A204.1 (cell line): Measurements from ENCODE around the gene DEFB124.
"Not testable (repeated sequence)": the region's sequence is repeated elsewhere in the genome, so short reads cannot be mapped to it uniquely, and the experiment has no call there.

Experiments used
- FAIRE-seq: peaks from 2 replicates; lab custom pipeline; 2012; peaks lifted over from hg19 to GRCh38; lab: Jason Lieb, UNC

The DEFB124 gene

GRCh38 chr20:31488115-31488514 lies 13.2 kb upstream of the DEFB124 start:
- FAIRE-seq = no peak

DNA sequence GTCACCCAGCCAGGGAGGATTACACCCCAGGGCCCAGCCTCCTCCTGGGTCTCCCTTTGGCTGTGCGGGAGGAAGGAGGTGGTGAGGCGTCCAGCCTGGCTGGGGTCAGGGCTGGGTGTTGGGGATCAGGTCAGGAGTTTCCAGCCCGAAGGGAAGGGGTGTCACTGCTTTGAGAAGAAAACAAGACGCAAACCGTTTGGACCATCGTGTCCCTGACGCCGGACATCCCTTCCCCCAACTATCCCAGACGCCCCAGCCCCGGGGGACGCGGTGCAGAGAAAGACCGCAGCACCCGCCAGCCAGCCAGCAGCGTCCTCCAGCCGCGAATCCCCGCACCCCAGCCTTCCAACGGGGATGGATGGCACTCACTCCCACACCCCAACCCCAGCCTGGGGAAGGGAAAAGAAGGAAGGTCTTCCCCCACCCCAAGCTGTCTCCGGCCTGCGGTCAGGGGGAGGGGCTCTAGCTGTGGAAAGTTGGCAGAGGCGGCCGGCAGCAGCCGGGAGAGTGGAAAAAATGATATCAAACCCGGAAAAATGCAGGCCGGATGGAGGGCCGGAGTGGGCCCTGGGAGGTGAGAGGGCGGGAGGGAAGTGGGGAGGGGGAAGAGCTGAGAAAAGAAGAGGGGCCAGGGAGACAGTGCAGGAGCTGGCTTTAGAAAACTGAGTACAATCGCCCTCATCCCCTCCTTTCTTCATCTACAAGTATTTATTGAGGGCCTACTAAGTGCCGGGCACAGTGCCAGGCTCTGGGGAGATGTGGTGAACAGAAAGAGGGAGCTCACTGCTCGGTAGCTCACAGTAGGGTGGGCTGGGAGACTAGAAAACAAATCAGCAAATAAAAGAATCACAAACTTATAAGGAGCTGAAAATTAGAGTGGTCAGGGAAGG lies 10.8 kb upstream of the DEFB124 start:
- FAIRE-seq = no peak

DNA sequence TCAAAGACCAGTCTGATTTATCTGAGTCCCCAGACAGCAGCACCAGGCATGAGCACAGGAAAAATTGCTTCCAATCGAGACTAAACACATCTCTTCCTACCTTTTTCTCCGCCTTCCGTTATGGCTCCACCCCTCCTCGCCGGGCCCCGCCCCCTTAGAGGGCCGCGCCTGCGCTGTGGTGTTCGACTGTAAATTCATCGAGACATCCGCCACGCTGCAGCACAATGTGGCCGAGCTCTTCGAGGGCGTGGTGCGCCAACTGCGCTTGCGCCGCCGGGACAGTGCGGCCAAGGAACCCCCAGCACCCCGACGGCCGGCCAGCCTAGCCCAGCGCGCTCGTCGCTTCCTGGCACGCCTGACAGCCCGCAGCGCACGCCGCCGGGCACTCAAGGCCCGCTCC lies 9.1 kb upstream of the DEFB124 start:
- FAIRE-seq = no peak

DNA sequence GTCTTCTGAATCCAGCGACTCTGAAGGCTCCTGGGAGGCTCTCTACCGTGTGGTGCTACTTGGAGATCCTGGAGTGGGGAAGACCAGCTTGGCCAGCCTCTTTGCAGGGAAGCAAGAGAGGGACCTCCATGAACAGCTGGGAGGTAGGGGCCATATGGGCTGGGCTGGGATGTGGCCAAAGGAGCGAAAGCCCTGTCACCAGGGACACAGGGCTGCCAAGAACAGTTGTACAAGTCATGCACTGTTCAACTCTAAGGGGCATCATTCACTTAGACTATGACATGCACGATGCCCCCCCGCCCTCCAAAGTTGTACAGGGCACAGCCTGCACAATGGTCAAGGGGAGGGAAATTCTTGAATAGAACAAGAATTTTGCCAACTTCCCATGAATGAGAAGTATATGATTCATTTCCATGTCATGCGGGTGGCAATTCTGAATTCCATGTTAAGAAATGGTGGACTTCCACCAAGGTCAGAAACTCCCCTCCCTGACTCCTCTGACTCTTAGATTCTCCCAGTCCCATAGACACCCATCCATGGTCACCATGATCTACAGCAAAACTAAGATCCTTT lies 1.8 kb upstream of the DEFB124 start:
- no peak for FAIRE-seq

DNA sequence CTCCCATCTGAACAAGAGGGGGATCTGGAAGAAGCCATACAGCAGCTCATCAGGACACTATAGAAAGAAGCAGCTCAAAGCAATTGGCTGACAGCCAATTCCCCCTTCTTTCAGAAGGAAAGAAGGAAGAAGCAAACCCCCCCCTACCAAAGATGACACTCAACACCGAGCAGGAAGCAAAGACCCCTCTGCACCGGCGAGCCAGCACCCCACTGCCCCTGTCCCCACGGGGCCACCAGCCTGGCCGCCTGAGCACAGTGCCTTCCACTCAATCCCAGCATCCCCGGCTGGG lies 1.3 kb upstream of the DEFB124 start:
- no peak for FAIRE-seq

DNA sequence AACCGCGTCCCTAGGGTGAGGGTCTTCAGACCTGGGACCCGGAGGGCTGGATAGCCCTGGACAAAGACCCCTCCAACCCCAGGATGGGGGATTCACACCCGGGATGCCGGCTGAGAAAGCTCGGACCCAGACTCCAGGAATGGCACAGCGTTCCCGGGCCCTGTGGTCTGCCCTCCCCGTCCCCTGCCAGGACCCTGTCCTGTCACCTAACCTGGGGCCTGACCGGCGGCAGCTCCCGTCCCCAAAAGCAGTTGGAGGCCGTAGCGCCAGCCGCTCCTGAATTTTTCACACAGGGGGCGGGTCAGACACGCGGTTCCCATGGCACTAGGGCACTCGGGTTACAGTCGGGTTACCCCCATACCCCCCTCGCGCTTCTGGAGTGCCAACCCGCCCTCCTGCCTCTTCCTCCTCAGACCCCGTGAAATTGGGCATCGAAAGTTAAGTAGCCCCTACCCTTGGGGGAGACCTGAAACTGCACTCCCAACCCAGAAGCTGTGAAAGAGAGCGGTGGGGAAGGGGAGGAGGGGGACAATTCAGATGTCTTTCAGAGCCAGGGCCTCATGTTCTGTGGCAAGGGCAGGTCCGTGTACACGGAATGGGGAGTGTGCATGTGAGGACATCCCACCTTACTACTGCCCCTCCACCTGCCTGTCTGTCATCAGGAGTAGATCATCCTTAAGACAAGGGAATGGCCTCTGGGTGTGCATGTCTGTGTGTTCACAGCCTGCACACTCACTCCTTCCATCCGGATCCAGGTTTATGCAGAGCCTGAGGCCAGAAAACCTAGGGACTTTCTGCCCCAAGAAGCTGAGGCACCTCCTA lies 756 bp upstream of the DEFB124 start:
- FAIRE-seq = no peak

DNA sequence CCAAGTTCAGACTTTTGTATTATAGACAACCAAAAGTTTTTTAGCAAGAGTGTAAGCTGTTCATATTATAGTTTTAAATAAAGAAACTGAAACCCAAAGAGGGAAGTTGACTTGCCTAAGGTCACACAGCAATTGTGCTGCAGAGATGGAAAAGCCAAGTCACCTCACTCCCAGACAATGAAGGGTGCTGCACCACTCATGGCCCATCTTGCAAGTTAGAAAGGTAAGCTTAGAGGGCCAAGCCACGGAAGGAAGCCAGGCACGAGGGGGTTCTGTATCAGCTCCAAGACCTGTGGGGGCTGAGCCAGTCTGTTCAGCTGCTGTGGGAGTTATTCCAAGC lies 860 bp downstream of the DEFB124 start:
- FAIRE-seq = no peak

GRCh38 chr20:31473331-31474096 lies 1.4 kb downstream of the DEFB124 start:
- FAIRE-seq = no peak

DNA sequence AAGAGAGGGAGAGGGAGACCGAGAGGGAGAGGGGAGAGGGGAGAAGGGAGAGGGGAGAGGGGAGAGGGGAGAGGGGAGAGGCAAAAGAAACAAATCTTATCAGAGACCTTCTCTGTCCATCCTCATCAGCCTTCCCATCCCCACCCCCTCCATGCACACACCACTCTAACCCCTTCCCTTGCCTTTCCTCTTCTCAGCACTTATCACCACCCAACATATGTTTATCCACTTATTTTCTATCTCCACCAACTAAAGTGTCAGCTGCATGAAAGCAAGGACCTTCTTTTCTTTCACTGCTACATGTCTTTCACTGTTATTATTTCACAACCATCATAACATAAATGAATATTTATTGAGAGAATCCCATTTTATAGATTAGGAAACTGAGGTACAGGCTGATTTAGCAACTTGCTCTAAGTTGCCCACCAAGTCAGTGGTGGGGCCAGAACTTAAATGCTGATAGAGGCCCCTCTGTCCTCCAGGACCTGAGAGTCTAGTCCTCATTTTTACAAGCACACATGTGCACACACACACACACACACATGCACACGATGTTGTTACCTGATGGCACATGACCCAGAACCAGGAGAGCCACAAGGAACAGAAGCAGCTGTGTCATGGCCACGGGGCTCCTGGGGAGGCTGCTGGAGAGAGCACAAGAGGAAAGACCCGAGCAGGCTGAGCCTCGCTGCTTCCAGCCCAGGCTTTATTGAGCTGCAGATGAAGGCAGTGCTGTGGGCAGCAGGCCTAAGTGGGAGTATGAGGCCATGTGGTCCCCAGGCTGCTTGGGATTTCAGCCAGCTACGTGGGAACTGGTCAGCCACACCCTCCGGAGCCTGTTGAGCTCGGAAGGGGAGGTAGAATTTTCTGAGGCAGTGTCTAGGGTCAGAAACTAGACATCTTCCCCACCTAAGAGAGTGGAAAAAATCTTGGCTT lies 2.3 kb downstream of the DEFB124 start:
- no peak for FAIRE-seq

DNA sequence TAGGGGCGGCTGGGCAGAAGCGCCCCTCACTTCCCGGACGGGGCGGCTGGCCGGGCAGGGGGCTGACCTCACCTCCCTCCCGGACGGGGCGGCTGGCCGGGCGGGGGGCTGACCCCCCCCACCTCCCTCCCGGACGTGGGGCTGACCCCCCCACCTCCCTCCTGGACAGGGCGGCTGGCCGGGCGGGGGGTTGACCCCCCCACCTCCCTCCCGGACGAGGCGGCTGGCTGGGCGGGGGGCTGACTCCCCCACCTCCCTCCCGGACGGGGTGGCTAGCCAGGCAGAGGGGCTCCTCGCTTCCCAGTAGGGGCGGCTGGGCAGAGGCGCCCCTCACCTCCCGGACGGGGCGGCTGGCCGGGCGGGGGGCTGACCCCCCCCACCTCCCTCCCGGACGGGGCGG lies 4.0 kb downstream of the DEFB124 start:
- not testable (repeated sequence) for FAIRE-seq

DNA sequence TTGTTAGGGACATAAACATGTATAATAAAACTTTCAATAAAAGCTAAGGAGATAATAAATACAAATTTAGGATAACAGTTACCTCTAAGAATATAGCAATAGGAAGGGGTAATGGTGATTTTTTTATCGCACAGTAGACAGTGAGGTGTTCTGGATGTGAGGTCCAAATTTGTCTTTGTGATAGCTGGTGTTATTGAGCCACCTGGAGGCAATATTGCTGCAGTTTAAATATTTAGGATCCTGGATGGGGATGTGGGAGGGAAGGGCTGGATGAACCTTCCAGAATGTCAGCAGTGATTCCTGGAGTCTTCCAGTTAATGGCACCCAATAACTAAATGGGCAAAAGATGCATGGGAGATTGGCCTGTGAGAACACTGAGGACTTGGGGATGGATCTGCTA lies 20.6 kb downstream of the DEFB124 start:
- no peak for FAIRE-seq

GRCh38 chr20:31452575-31452974 lies 22.4 kb downstream of the DEFB124 start:
- no peak for FAIRE-seq

GRCh38 chr20:31449511-31450414 lies 25.2 kb downstream of the DEFB124 start:
- no peak for FAIRE-seq

GRCh38 chr20:31446084-31446819 lies 28.7 kb downstream of the DEFB124 start:
- FAIRE-seq = no peak

GRCh38 chr20:31440012-31440659 lies 34.8 kb downstream of the DEFB124 start, which contains the start of gene DEFB123:
TSS of gene DEFB123 (plus strand) at chr20:31440632. CDS start at chr20:31440699, 67 bp downstream.
- FAIRE-seq = no peak

DNA sequence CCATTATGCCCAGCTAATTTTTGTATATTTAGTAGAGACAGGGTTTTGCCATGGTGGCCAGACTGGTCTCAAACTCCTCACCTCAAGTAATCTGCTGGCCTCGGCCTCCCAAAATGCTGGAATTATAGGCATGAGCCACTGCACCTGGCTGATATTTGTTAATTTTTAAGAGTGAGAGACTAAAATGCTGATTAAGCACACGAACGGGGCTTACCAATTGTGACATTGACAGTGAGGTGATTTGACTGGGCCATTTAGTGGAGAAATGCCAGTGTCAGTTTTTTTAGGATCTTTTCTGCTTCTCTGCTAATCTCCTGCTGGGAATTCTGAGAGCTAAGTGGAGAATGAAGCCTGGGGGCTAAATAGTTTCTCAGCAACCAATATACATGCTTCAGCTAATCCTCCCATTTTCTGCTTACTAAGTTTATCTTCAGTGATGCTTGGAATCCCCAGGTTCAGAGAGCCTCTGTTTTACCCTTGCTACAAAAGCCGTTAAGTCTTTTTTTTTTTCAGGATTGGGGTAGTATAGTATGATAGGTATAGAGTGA lies 44.3 kb downstream of the DEFB124 start:
- FAIRE-seq = no peak

DNA sequence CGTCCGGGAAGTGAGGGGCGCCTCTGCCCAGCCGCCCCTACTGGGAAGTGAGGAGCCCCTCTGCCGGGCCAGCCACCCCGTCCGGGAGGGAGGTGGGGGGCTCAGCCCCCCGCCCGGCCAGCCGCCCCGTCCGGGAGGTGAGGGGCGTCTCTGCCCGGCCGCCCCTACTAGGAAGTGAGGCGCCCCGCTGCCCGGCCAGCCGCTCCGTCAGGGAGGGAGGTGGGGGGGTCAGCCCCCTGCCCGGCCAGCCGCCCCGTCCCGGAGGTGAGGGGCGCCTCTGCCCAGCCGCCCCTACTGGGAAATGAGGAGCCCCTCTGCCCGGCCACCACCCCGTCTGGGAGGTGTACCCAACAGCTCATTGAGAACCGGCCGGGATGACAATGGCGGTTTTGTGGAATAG lies 47.4 kb downstream of the DEFB124 start:
- not testable (repeated sequence) for FAIRE-seq

- FAIRE-seq = not testable (repeated sequence)
Measured at GRCh38 chr20:31426891-31427551, 47.9 kb downstream of the DEFB124 start.
